LNCaP clone FGC (cell line): ENCODE measurements around the gene MRI1.

Source experiments
- DNase-seq: peaks from one replicate; pipeline ENCODE4 v3.0.0-alpha.2; 2011; ENCODE audit warnings: low read depth
- H3K4me3 ChIP-seq: 2 replicates; pipeline ENCODE4 v1.5.1; 2011; ENCODE audit warnings: mild to moderate bottlenecking, low read depth, low read length, control low read depth
- CTCF ChIP-seq: IDR thresholded peaks from 2 replicates; pipeline ENCODE4 v1.5.1; 2012; ENCODE audit warnings: mild to moderate bottlenecking; ENCODE audit not compliant: control insufficient read depth, insufficient read depth; ENCODE audit errors: extremely low read depth

The MRI1 gene

GRCh38 chr19:13764101-13764807 lies at the start of gene MRI1:
Gene MRI1 (plus strand): TSS chr19:13764522. CDS start chr19:13764589, 67 bp downstream.
- peak within 1 kb of the TSS; percentile 68 for H3K4me3 ChIP-seq
- TF ChIP-seq CTCF: no peak

DNA sequence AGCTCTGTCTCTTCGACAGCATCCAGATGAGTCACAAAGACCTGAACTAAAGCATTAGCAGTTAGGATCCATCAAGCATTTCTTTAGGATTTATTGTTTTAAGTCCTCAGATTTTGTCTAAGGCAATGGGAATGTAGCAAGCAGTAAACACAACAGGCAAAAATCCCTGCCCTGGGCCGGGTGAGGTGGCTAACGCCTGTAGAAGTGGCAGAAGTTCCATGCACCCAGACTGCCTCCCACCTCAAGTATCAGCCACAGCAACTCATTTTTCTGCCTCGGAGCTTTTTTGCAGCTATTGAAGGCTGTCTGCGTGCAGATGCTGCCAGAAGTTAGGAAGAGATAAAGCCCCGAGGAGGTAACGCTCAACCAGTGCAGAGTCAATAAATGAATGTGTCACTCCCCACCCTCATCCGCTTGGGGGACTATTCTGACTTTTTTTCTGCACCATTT lies 47.1 kb upstream of the MRI1 start:
- no peak for DNase-seq
- H3K4me3 ChIP-seq: no peak overlapping the region

More at GRCh38 chr19:13764101-13764807, at the start of gene MRI1:
- DNase-seq: no peak

DNA sequence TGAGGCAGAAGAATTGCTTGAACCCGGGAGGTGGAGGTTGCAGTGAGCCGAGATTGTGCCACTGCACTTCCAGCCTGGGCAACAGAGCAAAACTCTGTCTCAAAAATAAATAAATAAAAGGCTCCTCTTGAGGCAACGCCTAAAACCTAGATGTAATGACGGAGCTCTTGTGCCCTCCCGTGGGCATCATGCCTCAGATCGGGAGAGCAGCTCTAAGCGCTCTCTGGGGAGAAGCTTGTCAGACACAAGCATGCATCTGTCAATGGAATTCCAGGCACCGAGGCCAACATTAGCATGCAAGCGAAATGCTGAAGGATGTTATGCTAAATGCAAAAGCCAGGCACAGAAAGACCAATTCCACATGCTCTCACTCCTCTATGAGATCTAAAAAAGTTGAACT lies 45.6 kb upstream of the MRI1 start:
- TF ChIP-seq CTCF: peak; percentile 57
- DNase-seq: peak; percentile 11
- no peak overlapping the region for H3K4me3 ChIP-seq

More for the DNA sequence above, 47.1 kb upstream of the MRI1 start:
- no peak for TF ChIP-seq CTCF

- no peak for TF ChIP-seq CTCF
- DNase-seq: no peak
- no peak overlapping the region for H3K4me3 ChIP-seq
Measured at GRCh38 chr19:13722146-13722545, 42.2 kb upstream of the MRI1 start.

- no peak for TF ChIP-seq CTCF
- H3K4me3 ChIP-seq: no peak overlapping the region
- no peak for DNase-seq
Measured at GRCh38 chr19:13723206-13723605, 41.1 kb upstream of the MRI1 start.

DNA sequence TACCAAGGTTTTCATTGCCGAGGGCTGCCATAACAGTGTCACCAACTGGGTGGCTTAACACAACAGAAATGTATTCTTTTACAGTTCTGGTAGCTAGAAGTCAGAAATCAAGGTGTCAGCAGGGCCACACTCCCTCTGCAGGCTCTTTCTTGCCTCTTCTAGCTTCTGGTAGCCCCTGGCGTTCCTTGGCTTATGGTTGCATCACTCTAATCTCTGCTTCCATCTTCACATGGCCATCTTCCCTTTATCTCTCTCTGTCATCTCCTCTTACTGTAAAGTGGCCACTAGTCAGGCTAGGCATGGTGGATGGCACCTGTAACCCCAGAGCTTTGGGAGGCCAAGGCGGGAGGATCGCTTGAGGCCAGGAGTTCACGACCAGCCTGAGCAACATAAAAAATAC lies 38.0 kb upstream of the MRI1 start:
- no peak for TF ChIP-seq CTCF
- no peak for DNase-seq
- no peak overlapping the region for H3K4me3 ChIP-seq

- no peak for DNase-seq
Measured at GRCh38 chr19:13727798-13728197, 36.5 kb upstream of the MRI1 start.

More at GRCh38 chr19:13727798-13728197, 36.5 kb upstream of the MRI1 start:
- no peak overlapping the region for H3K4me3 ChIP-seq
- no peak for TF ChIP-seq CTCF
